AG09319 (cell line): ENCODE measurements around the gene ATP6V1A.

ENCODE experiments used
- DNase-seq: peaks from one replicate; pipeline ENCODE4 v3.0.0-alpha.2; 2010; ENCODE audit warnings: low read depth; ENCODE audit errors: extremely low read depth
- TF ChIP-seq, protein P1 (sequence below): IDR thresholded peaks from 2 replicates; pipeline ENCODE4 v1.5.1; 2011; ENCODE audit warnings: low read depth, mild to moderate bottlenecking, inconsistent platforms, low read length, moderate library complexity

Gene ATP6V1A

DNA sequence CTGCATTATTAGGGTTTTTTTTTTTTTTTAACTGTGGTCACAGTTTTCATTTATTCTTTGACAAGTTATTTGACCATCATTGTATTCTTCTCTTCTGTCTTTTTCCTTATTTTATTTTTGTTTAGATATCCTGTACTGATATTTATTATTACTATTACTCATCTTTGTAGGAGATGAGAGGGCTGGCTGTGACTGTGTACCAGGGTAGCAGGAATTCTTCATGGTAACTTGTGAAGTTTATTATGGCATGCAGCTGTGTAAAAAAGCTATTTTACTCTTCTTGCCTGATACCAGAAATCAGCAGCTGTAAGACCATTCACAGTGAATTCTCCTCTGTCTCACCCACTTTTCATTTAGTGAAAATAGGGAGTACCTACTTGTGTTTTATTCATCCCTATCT lies 44.5 kb downstream of the ATP6V1A start:
- DNase-seq: no peak
- TF ChIP-seq, protein P1, sequence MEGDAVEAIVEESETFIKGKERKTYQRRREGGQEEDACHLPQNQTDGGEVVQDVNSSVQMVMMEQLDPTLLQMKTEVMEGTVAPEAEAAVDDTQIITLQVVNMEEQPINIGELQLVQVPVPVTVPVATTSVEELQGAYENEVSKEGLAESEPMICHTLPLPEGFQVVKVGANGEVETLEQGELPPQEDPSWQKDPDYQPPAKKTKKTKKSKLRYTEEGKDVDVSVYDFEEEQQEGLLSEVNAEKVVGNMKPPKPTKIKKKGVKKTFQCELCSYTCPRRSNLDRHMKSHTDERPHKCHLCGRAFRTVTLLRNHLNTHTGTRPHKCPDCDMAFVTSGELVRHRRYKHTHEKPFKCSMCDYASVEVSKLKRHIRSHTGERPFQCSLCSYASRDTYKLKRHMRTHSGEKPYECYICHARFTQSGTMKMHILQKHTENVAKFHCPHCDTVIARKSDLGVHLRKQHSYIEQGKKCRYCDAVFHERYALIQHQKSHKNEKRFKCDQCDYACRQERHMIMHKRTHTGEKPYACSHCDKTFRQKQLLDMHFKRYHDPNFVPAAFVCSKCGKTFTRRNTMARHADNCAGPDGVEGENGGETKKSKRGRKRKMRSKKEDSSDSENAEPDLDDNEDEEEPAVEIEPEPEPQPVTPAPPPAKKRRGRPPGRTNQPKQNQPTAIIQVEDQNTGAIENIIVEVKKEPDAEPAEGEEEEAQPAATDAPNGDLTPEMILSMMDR: no peak

DNA sequence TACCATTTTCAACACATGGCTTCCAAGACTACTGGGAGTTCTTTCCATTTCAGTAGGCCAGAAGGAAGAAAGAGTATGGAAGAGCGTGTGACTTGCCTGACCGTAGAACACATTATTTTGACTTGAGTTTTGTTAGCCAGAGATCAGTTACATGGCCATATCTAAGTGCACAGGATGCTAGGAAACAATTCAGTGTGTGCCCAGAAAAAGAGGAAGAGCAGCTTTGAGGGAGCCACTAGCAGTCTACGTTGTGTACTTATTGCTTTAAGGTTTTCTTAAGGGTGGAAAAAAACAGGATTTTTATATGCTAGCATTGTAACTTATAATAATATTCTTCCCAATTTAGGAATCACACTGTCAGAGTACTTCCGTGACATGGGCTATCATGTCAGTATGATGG lies 47.7 kb downstream of the ATP6V1A start:
- no peak for DNase-seq
- TF ChIP-seq, protein P1: no peak

DNA sequence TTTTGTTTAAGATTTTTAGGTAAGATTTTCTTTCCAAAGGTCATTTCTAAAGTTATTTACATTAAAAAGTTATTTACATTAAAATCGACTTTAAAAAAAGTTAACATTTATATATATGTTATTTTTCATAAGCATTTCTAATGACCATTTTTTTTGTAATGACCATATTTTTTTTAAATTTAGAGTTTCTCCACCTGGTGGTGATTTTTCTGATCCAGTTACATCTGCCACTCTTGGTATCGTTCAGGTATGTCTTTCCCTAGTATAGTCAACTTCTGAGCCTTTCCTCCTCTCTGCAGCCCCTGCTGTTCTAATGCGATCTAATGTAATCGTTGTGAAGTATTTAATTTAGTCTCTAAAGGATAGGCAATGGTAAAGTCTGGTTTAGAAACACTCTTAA lies 48.9 kb downstream of the ATP6V1A start:
- DNase-seq: no peak
- TF ChIP-seq, protein P1: no peak

DNA sequence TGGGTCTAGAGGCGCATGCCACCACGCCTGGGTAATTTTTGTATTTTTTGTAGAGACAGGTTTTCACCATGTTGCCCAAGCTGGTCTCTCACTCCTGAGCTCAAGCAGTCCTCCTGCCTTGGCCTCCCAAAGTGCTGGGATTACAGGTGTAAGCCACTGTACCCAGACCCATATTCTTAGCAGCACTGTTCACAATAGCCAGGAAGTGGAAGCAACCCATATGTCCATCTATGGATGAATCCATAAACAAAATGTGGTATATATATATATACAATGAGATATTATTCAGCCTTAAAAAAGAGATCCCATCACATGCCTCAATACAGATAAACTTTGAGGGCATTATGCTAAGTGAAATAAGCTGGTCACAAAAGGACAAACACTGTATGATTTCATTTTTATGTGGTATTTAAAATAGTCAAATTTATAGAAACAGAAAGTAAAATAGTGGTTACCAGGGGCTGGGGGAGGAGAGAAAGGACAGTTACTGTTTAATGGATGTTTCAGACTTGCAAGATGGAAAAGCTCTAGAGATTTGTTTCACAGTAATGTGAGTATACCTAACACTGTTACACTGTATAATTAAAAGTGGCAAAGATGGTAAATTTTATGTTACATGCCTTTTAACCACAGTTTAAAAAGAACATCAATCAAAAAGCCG lies 56.1 kb downstream of the ATP6V1A start:
- DNase-seq: no peak
- TF ChIP-seq, protein P1: no peak

DNA sequence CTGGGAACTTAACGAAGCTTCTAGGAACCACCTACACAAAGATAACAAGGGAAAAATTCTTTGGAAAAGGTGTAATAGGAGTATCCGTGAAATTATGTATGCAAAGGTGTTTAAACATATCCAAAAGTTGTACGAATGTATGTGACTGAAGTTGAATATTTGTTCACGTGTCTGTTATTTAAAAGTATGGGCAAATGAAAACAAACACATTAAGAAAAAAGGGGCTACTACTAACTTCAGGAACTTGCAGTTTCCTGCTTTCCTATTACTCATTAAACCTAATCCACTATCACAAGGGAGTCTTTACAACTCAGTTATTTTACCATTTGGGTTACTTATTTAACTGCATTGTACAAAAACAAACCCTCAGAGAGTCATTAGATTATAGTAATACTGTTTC lies 57.8 kb downstream of the ATP6V1A start:
- TF ChIP-seq, protein P1: no peak
- no peak for DNase-seq

DNA sequence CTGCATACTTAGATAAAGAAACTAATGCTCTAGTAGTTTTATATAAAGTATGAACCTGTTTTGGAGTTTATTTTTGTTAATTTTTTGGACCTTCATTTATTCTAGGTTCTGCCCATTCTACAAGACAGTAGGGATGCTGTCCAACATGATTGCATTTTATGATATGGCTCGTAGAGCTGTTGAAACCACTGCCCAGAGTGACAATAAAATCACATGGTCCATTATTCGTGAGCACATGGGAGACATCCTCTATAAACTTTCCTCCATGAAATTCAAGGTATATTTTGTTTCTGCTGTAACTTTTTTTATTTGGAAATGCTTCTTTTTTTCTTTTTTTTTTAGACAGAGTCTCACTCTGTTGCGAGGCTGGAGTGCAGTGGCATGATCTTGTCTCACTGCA lies 58.4 kb downstream of the ATP6V1A start:
- DNase-seq: no peak
- TF ChIP-seq, protein P1: no peak

DNA sequence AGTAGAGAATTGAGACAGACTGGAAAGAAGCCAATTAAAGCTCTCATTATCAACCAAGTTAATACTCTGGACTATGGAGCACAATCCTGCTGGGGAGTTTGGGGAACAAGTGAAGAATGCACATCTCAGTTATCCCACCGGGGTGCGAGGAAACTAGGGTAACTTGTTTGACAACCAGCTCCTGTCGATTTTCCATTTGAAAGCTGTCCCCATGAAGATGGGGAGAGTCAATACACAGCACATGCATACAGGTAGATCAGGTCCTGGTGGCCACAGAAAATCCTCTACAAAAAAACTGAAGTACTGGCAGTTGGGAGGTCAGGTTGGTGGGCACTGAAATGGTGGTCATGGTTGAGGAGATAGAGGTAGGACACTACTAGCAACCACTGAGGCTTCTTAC lies 66.0 kb downstream of the ATP6V1A start:
- no peak for DNase-seq
- TF ChIP-seq, protein P1: no peak
